PFSK-1 (cell line): ENCODE data around the gene NPR1.

Experiments
- FOXP2 ChIP-seq: optimal IDR thresholded peaks from 2 replicates; pipeline ENCODE3; 2011; ENCODE audit warnings: borderline replicate concordance, control low read depth, inconsistent platforms; ENCODE audit not compliant: insufficient read depth; ENCODE audit errors: extremely low read length, extremely low read depth
- POLR2AphosphoS5 ChIP-seq: IDR thresholded peaks from 2 replicates; pipeline ENCODE4 v1.6.1; 2012; ENCODE audit warnings: low read depth, mild to moderate bottlenecking, control low read depth, low read length, moderate library complexity
- SIN3A ChIP-seq: IDR thresholded peaks from 2 replicates; pipeline ENCODE4 v1.6.1; 2012; ENCODE audit warnings: mild to moderate bottlenecking, low read length, moderate library complexity, borderline replicate concordance; ENCODE audit not compliant: insufficient read depth
- TAF1 ChIP-seq: IDR thresholded peaks from 2 replicates; pipeline ENCODE4 v1.6.1; 2012; ENCODE audit warnings: low read length, control low read depth, borderline replicate concordance; ENCODE audit not compliant: insufficient read depth
- TF ChIP-seq, protein P1 (sequence below), 2 experiments: IDR thresholded peaks; 2 replicates each; pipeline versions ENCODE4 v1.6.1 to v1.8.0; 2011 to 2012; ENCODE audit warnings: low read depth in 2 of 2, low read length in 2 of 2, control low read depth in 1 of 2, inconsistent platforms in 1 of 2, mild to moderate bottlenecking in 1 of 2, moderate library complexity in 1 of 2; ENCODE audit not compliant: insufficient read depth in 1 of 2

The NPR1 gene

GRCh38 chr1:153680120-153680403, 1.6 kb downstream of the NPR1 start:
- TF ChIP-seq, protein P1, sequence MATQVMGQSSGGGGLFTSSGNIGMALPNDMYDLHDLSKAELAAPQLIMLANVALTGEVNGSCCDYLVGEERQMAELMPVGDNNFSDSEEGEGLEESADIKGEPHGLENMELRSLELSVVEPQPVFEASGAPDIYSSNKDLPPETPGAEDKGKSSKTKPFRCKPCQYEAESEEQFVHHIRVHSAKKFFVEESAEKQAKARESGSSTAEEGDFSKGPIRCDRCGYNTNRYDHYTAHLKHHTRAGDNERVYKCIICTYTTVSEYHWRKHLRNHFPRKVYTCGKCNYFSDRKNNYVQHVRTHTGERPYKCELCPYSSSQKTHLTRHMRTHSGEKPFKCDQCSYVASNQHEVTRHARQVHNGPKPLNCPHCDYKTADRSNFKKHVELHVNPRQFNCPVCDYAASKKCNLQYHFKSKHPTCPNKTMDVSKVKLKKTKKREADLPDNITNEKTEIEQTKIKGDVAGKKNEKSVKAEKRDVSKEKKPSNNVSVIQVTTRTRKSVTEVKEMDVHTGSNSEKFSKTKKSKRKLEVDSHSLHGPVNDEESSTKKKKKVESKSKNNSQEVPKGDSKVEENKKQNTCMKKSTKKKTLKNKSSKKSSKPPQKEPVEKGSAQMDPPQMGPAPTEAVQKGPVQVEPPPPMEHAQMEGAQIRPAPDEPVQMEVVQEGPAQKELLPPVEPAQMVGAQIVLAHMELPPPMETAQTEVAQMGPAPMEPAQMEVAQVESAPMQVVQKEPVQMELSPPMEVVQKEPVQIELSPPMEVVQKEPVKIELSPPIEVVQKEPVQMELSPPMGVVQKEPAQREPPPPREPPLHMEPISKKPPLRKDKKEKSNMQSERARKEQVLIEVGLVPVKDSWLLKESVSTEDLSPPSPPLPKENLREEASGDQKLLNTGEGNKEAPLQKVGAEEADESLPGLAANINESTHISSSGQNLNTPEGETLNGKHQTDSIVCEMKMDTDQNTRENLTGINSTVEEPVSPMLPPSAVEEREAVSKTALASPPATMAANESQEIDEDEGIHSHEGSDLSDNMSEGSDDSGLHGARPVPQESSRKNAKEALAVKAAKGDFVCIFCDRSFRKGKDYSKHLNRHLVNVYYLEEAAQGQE (IDR thresholded peaks at IDR 0.05; ENCODE audit: insufficient read depth in 1 of 2, low read depth in 2 of 2, low read length in 2 of 2): no peak
- TF ChIP-seq POLR2AphosphoS5 (no peak), TAF1 (no peak), SIN3A (no peak), FOXP2 (no peak)

GRCh38 chr1:153682730-153683129, 4.2 kb downstream of the NPR1 start:
- TF ChIP-seq, protein P1 (IDR thresholded peaks at IDR 0.05; ENCODE audit: insufficient read depth in 1 of 2, low read depth in 2 of 2, low read length in 2 of 2): no peak
- TF ChIP-seq FOXP2 (no peak), SIN3A (no peak), TAF1 (no peak), POLR2AphosphoS5 (no peak)

GRCh38 chr1:153683854-153684253, 5.4 kb downstream of the NPR1 start:
- TF ChIP-seq FOXP2 (no peak), SIN3A (no peak), POLR2AphosphoS5 (no peak), TAF1 (no peak)
- TF ChIP-seq, protein P1 (IDR thresholded peaks at IDR 0.05; ENCODE audit: insufficient read depth in 1 of 2, low read depth in 2 of 2, low read length in 2 of 2): no peak

- no peak for TF ChIP-seq FOXP2
- TF ChIP-seq, protein P1 (IDR thresholded peaks at IDR 0.05; ENCODE audit: insufficient read depth in 1 of 2, low read depth in 2 of 2, low read length in 2 of 2): no peak
- TF ChIP-seq TAF1: no peak
- TF ChIP-seq SIN3A: no peak
- no peak for TF ChIP-seq POLR2AphosphoS5
Measured at GRCh38 chr1:153684892-153685291, 6.4 kb downstream of the NPR1 start.

DNA sequence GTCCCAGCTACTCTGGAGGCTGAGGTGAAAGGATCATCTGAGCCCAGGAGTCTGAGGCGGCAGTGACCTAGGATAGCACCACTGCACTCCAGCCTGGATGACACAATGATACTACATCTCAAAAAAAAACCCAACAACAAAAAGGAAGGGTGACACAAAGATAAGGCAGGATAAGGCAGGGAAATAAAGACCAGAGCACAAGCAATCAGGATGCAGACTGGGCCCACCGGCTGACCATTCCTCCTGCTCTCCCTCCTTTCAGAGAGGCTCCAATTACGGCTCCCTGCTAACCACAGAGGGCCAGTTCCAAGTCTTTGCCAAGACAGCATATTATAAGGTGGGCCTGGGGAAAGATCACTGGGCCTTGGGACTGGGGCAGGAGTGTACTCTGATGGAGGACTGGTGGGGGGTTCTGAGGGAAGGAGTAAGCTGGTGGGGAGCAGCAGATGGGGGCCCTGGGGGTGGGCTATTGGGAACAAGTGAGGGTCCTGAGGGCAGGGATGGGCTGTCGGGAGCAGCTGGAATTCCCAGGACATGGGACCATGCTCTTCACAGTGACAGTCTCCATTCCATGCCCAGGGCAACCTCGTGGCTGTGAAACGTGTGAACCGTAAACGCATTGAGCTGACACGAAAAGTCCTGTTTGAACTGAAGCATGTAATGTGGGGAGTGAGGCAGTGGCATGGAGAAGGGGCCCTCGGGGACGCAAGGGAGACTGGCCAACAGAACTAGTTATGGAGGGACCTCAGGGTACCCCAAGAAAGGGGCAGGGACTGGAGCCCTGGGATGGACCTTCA, 7.3 kb downstream of the NPR1 start:
- TF ChIP-seq TAF1: no peak
- TF ChIP-seq FOXP2: no peak
- TF ChIP-seq POLR2AphosphoS5: no peak
- TF ChIP-seq SIN3A: no peak
- TF ChIP-seq, protein P1 (IDR thresholded peaks at IDR 0.05; ENCODE audit: insufficient read depth in 1 of 2, low read depth in 2 of 2, low read length in 2 of 2): no peak
